ENCODE measurements around the gene ALDH1A2.

ALDH1A2 gene

GRCh38 chr15:57927091-57927631 is 138.3 kb downstream of the ALDH1A2 start:
- no peaks in the 10 kb centered on the region for H3K27me3 ChIP-seq (ENCODE audit: insufficient read depth, low read depth)
- no peaks in the 10 kb centered on the region for H4K20me1 ChIP-seq (ENCODE audit: insufficient read depth)
- TF ChIP-seq CTCF (conservative IDR thresholded peaks at IDR 0.05; ENCODE audit: low read depth, low read length) = no peak
- no peaks in the 10 kb centered on the region for H3K4me1 ChIP-seq (ENCODE audit: low read depth, poor library complexity, severe bottlenecking)
- no peak overlapping the region for H3K27ac ChIP-seq
- H3K36me3 ChIP-seq (ENCODE audit: insufficient read depth) = no peaks in the 10 kb centered on the region
- H2AFZ ChIP-seq (ENCODE audit: low read depth) = no peak overlapping the region
- no peak overlapping the region for H3K4me2 ChIP-seq
- H3K9ac ChIP-seq = no peak overlapping the region
- H3K79me2 ChIP-seq (ENCODE audit: insufficient read depth, low read depth) = no peaks in the 10 kb centered on the region
- H3K4me3 ChIP-seq (IDR thresholded peaks at IDR 0.05; ENCODE audit: insufficient read depth, low read depth, low read length) = no peak overlapping the region

GRCh38 chr15:57925650-57926049 is 139.9 kb downstream of the ALDH1A2 start:
- H2AFZ ChIP-seq (ENCODE audit: low read depth) = no peak overlapping the region
- no peak overlapping the region for H3K9ac ChIP-seq
- H3K4me2 ChIP-seq = no peak overlapping the region
- H3K4me1 ChIP-seq (ENCODE audit: low read depth, poor library complexity, severe bottlenecking) = no peaks in the 10 kb centered on the region
- no peaks in the 10 kb centered on the region for H4K20me1 ChIP-seq (ENCODE audit: insufficient read depth)
- no peak for TF ChIP-seq CTCF (conservative IDR thresholded peaks at IDR 0.05; ENCODE audit: low read depth, low read length)
- no peaks in the 10 kb centered on the region for H3K79me2 ChIP-seq (ENCODE audit: insufficient read depth, low read depth)
- H3K4me3 ChIP-seq (IDR thresholded peaks at IDR 0.05; ENCODE audit: insufficient read depth, low read depth, low read length) = no peak overlapping the region
- no peaks in the 10 kb centered on the region for H3K27me3 ChIP-seq (ENCODE audit: insufficient read depth, low read depth)
- no peaks in the 10 kb centered on the region for H3K36me3 ChIP-seq (ENCODE audit: insufficient read depth)
- H3K27ac ChIP-seq = no peak overlapping the region

- Histone ChIP-seq H3K36me3 (ENCODE audit: insufficient read depth) (no peaks in the 10 kb centered on the region), H3K4me2 (no peak overlapping the region), H3K4me1 (ENCODE audit: low read depth, poor library complexity, severe bottlenecking) (no peaks in the 10 kb centered on the region), H3K9ac (no peak overlapping the region), H3K4me3 (IDR thresholded peaks at IDR 0.05; ENCODE audit: insufficient read depth, low read depth, low read length) (no peak overlapping the region), H4K20me1 (ENCODE audit: insufficient read depth) (no peaks in the 10 kb centered on the region), H3K27me3 (ENCODE audit: insufficient read depth, low read depth) (no peaks in the 10 kb centered on the region), H3K27ac (no peak overlapping the region), H3K79me2 (ENCODE audit: insufficient read depth, low read depth) (no peaks in the 10 kb centered on the region), H2AFZ (ENCODE audit: low read depth) (no peak overlapping the region)
- no peak for TF ChIP-seq CTCF (conservative IDR thresholded peaks at IDR 0.05; ENCODE audit: low read depth, low read length)
Measured at GRCh38 chr15:57924598-57924997, 140.9 kb downstream of the ALDH1A2 start.

GRCh38 chr15:57923750-57924149 is 141.8 kb downstream of the ALDH1A2 start:
- Histone ChIP-seq H3K9ac (no peak overlapping the region), H3K36me3 (ENCODE audit: insufficient read depth) (no peaks in the 10 kb centered on the region), H3K27ac (no peak overlapping the region), H3K4me1 (ENCODE audit: low read depth, poor library complexity, severe bottlenecking) (no peaks in the 10 kb centered on the region), H3K4me2 (no peak overlapping the region), H2AFZ (ENCODE audit: low read depth) (no peak overlapping the region), H3K27me3 (ENCODE audit: insufficient read depth, low read depth) (no peaks in the 10 kb centered on the region), H3K4me3 (IDR thresholded peaks at IDR 0.05; ENCODE audit: insufficient read depth, low read depth, low read length) (no peak overlapping the region), H4K20me1 (ENCODE audit: insufficient read depth) (no peaks in the 10 kb centered on the region), H3K79me2 (ENCODE audit: insufficient read depth, low read depth) (no peaks in the 10 kb centered on the region)
- TF ChIP-seq CTCF (conservative IDR thresholded peaks at IDR 0.05; ENCODE audit: low read depth, low read length) = no peak
